HG03159 (cell line): ENCODE measurements around the gene VRK1.

Experiments
- ATAC-seq: cut with Tn5 transposase; IDR thresholded peaks from one replicate; pipeline ENCODE4 v1.9.1; 2021; ENCODE audit warnings: mild to moderate bottlenecking, moderate library complexity; ENCODE audit not compliant: unreplicated experiment

Gene VRK1

GRCh38 chr14:96790186-96790585, 7.0 kb upstream of the VRK1 start:
- no peak for ATAC-seq

GRCh38 chr14:96790706-96791105, 6.5 kb upstream of the VRK1 start:
- no peak for ATAC-seq

GRCh38 chr14:96792003-96792402, 5.2 kb upstream of the VRK1 start:
- no peak for ATAC-seq

GRCh38 chr14:96792591-96792990, 4.6 kb upstream of the VRK1 start:
- ATAC-seq, result no peak

- no peak for ATAC-seq
These were observed 3.6 kb upstream of the VRK1 start for GRCh38 chr14:96793547-96793946.

GRCh38 chr14:96795109-96795828, 1.9 kb upstream of the VRK1 start:
- no peak for ATAC-seq

- peak; percentile 52 for ATAC-seq
These were observed 584 bp downstream of the VRK1 start for GRCh38 chr14:96797582-96798349.

- ATAC-seq, result no peak
These were observed 1.8 kb downstream of the VRK1 start for GRCh38 chr14:96798956-96799355.

- ATAC-seq, result no peak
These were observed 2.4 kb downstream of the VRK1 start for GRCh38 chr14:96799489-96800054.

GRCh38 chr14:96801931-96802330, 4.7 kb downstream of the VRK1 start:
- ATAC-seq, result no peak

GRCh38 chr14:96802963-96803362, 5.8 kb downstream of the VRK1 start:
- no peak for ATAC-seq

GRCh38 chr14:96803958-96804357, 6.8 kb downstream of the VRK1 start:
- no peak for ATAC-seq

GRCh38 chr14:96804895-96805294, 7.7 kb downstream of the VRK1 start:
- ATAC-seq, result no peak

GRCh38 chr14:96805956-96806355, 8.8 kb downstream of the VRK1 start:
- no peak for ATAC-seq

GRCh38 chr14:96806836-96807235, 9.7 kb downstream of the VRK1 start:
- no peak for ATAC-seq

GRCh38 chr14:96808619-96809406, 11.6 kb downstream of the VRK1 start:
- ATAC-seq, result no peak

GRCh38 chr14:96811265-96811664, 14.1 kb downstream of the VRK1 start:
- no peak for ATAC-seq

- ATAC-seq, result peak; percentile 92
These were observed 14.9 kb downstream of the VRK1 start for GRCh38 chr14:96811985-96812667.

- no peak for ATAC-seq
These were observed 19.1 kb downstream of the VRK1 start for GRCh38 chr14:96816281-96816680.

GRCh38 chr14:96817750-96818666, 20.8 kb downstream of the VRK1 start:
- ATAC-seq, result no peak
